WI38 (cell line): Measurements from ENCODE around the gene BORCS5.

Experiments used
- H3K4me3 ChIP-seq: 2 replicates; pipeline ENCODE4 v1.5.1; 2011; ENCODE audit warnings: low read depth, mild to moderate bottlenecking, control low read depth, low read length
- CTCF ChIP-seq: IDR thresholded peaks from 2 replicates; pipeline ENCODE4 v1.5.1; 2012; ENCODE audit warnings: low read depth, mild to moderate bottlenecking, control low read depth, low read length

BORCS5 gene

GRCh38 chr12:12440784-12441428 is 84.0 kb downstream of the BORCS5 start:
- H3K4me3 ChIP-seq: no peak overlapping the region
- no peak for TF ChIP-seq CTCF

DNA sequence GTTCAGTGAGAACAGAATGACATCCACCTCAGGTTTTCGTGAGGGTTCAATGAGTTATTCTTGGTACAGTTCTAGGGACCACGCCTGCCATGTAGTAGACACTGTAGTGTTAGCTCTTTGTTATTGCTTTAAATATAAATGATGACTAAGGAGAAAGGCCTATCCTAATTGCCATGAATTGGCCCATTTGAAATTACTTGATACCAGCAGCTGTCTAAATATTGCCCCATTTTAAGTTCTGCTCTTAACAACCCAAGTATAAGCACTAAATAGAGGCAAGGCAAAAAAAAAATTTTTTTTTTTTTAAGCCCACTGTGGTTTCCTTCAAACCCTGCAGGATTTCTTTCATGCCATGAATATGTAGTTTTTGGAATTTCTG is 84.5 kb downstream of the BORCS5 start:
- TF ChIP-seq CTCF: no peak
- H3K4me3 ChIP-seq: no peak overlapping the region

DNA sequence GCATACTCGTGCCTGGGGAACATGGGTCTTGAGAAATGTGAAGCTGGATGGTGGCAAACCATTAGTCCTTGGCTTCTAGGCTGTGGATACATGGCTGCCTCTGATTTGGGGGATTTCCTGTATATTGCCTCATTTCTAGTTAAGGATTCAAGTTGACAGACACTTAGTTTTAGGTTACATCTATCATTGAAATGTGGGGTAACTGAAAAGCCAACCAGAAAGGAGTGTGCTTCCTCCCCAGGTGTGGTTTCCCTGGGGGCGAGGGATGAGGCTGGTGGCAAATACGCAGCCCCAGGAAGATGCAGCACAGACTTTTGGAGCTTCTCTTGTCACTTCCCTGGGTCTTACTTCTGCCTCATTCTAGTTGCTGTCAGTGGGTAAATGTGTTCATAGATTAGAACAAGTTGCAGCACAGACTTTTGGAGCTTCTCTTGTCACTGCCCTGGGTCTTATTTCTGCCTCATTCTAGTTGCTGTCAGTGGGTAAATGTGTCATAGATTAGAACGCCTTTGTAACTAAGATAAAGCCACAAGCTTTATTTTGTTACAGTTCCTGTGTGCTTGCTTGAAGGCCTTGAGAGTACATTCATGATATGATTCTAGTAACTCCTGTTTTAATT is 85.1 kb downstream of the BORCS5 start:
- TF ChIP-seq CTCF: no peak
- no peak overlapping the region for H3K4me3 ChIP-seq

DNA sequence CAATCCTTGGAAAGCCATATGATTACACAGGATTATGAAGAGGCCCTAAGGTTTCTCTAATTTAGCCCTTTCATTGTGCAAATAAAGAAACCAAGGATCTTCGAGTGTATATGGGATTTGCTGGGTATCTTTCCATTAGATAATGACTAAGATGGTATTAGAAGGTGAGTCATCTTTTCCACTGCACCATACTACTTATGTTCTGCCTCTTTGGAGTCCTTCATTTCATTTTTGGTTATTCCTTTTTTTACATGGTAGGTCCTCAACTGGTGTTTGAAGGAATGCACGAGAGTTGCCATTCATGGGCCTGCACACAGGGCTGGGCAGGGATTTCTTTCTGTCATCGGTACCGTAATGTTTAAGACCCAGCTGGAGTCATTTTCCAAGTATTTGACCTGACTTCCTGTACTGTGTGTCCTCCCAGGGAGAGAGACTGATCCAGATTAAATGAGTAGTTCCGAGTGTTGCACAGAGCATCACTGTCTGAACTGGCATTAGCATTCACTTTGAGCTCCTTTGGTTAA is 85.7 kb downstream of the BORCS5 start:
- no peak for TF ChIP-seq CTCF
- no peak overlapping the region for H3K4me3 ChIP-seq

GRCh38 chr12:12443431-12443878 is 86.6 kb downstream of the BORCS5 start:
- no peak overlapping the region for H3K4me3 ChIP-seq
- TF ChIP-seq CTCF: no peak

DNA sequence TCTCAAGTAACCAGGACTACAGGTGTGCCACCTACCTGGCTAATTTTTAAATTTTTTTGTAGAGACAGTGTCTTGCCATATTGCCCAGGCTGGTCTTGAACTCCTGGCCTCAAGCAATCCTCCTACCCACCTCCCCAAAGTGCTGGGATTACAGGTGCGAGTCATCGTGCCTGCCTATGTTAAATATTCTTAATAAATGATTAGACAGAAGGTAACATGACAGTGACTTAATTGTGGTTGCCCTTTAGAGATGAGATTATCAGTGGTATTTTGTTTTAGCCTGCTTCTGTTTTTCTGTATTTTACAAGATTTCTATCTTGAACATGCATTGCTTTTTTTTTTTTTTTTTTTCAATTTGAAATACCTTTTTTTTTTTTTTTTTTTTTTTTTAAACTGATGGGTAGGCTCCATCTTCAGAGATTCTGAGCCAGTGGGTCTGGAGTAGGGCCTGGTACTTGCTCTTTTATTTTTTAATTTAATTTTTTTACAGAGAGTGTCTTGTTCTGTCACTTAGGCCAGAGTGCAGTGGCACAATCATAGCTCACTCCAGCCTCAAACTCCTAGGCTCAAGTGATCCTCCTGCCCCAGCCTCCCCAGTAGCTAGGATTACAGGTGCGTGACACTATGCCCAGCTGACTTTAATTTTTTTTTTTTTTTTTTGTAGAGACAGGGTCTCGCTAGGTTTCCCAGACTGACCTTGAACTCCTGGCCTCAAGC is 88.4 kb downstream of the BORCS5 start:
- TF ChIP-seq CTCF: no peak
- H3K4me3 ChIP-seq: no peak overlapping the region

DNA sequence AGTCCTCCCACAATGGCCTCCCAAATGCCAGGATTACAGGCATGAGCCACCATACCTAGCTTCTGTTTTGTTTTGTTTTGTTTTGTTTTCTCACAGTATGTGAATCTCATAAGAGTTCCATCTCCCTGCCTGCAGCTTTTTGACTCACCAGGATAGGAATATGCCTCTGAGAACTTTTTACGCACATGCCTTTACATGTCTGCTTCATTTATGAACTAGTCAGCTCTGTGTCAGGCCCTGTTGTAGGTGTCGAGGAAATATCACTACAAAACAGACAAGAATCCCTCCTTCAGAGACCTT is 89.0 kb downstream of the BORCS5 start:
- no peak overlapping the region for H3K4me3 ChIP-seq
- no peak for TF ChIP-seq CTCF
